Activated CD4-positive, alpha-beta T cell treated with anti-CD3 and anti-CD28 coated beads for 48 hours (primary cell): ENCODE results near the gene C10orf120.
A peak's percentile ranks its signal among the peaks of the same experiment; 100 is the strongest.

Experiments
- DNase-seq: peaks from one replicate; pipeline ENCODE4 v3.0.0-alpha.2; 2020

C10orf120 gene

GRCh38 chr10:122699796-122700455 lies at the start of gene C10orf120:
C10orf120 (minus strand) TSS chr10:122699846; CDS start chr10:122699790, 56 bp downstream.
- DNase-seq = no peak

GRCh38 chr10:122748496-122748895 lies 48.9 kb upstream of the C10orf120 start:
- DNase-seq = no peak

GRCh38 chr10:122746408-122746807 lies 46.8 kb upstream of the C10orf120 start:
- DNase-seq = no peak

GRCh38 chr10:122744257-122744656 lies 44.6 kb upstream of the C10orf120 start:
- DNase-seq = no peak

- DNase-seq = no peak
Measured at GRCh38 chr10:122740640-122741039, 41.0 kb upstream of the C10orf120 start.

GRCh38 chr10:122738031-122738430 lies 38.4 kb upstream of the C10orf120 start:
- no peak for DNase-seq

- DNase-seq = no peak
Measured at GRCh38 chr10:122733931-122734665, 34.5 kb upstream of the C10orf120 start.

- DNase-seq = no peak
Measured at GRCh38 chr10:122733443-122733842, 33.8 kb upstream of the C10orf120 start.

GRCh38 chr10:122730238-122730637 lies 30.6 kb upstream of the C10orf120 start:
- DNase-seq = no peak

GRCh38 chr10:122729126-122729525 lies 29.5 kb upstream of the C10orf120 start:
- DNase-seq = no peak

GRCh38 chr10:122727426-122727825 lies 27.8 kb upstream of the C10orf120 start:
- no peak for DNase-seq

GRCh38 chr10:122725768-122726167 lies 26.1 kb upstream of the C10orf120 start:
- peak; percentile 6 for DNase-seq

- DNase-seq = no peak
Measured at GRCh38 chr10:122725006-122725405, 25.4 kb upstream of the C10orf120 start.

- DNase-seq = no peak
Measured at GRCh38 chr10:122721111-122721510, 21.5 kb upstream of the C10orf120 start.

GRCh38 chr10:122716025-122716424 lies 16.4 kb upstream of the C10orf120 start:
- DNase-seq = no peak

- DNase-seq = no peak
Measured at GRCh38 chr10:122715576-122715975, 15.9 kb upstream of the C10orf120 start.

GRCh38 chr10:122713091-122713885 lies 13.6 kb upstream of the C10orf120 start:
- no peak for DNase-seq

GRCh38 chr10:122710576-122710975 lies 10.9 kb upstream of the C10orf120 start:
- DNase-seq = no peak

GRCh38 chr10:122709971-122710370 lies 10.3 kb upstream of the C10orf120 start:
- no peak for DNase-seq

- no peak for DNase-seq
Measured at GRCh38 chr10:122707535-122707934, 7.9 kb upstream of the C10orf120 start.

- no peak for DNase-seq
Measured at GRCh38 chr10:122706947-122707346, 7.3 kb upstream of the C10orf120 start.

GRCh38 chr10:122706467-122706866 lies 6.8 kb upstream of the C10orf120 start:
- no peak for DNase-seq
